ENCODE measurements around the gene RGL1.

The RGL1 gene

DNA sequence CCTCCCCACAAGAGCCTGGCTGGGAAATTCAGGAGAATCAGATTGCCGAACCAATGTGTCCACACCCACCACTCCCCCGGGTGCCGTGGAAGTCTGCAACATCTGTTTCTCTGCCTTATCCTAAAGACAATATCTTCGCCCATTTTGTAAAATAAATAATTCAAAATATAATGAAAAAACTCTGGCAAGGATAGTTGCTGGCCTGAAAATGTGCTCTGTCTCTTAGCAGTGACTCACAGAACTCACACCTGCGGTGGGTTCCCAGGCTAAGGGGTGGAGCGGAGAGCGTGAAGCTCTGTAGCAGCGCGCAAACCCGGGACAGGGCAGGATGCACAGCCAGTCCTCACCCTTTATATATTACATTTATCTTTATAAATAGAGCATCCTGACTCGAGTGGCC, 132.7 kb downstream of the RGL1 start:
- intact Hi-C loops (cut with DNase I), result no loop called here

GRCh38 chr1:183941001-183941400, 136.1 kb downstream of the RGL1 start:
- intact Hi-C loops (cut with DNase I), result no loop called here

More for the DNA sequence above, 132.7 kb downstream of the RGL1 start:
- no peak for DNase-seq

DNA sequence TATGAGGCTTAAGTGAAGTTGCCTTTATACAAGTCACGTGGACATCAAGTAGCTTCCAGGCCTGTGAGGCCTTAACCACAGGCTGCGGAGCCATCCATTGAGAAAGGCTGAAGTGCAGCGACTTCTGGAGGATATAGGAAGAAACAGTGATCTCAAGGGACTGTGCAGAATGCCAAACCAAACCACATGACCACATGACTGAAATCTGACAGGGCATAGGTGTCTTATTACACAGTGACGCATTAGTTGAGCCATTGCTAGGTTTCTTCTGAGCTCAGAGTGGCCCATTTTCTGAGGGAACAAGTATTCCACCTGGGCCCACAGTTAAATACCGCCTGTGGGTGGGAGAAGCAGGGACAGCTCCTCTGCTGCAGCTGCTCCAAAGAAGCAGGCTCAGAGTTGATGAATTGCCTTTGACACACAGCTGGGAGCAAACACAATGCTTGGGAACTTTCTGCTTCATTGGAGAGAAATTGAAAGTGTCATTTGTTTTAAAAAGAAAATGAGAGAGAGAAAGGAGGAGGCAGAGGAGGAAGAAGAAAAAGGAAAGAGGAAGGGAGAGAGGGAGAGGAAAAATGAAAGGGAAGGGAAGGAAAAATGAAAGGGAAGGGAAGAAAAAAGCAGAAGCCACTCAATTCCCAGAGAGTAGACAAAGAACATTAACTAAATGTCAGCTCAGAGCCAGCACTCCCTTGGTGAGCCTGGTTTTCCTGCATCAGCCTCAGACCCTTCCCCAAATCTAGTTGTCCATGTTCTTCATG, 138.2 kb downstream of the RGL1 start:
- intact Hi-C loops (cut with DNase I), result no loop called here

More at GRCh38 chr1:183941001-183941400, 136.1 kb downstream of the RGL1 start:
- DNase-seq, result no peak

GRCh38 chr1:183945428-183946319, 140.8 kb downstream of the RGL1 start:
- intact Hi-C loops (cut with DNase I), result no loop called here
- no peak for DNase-seq

More for the DNA sequence above, 138.2 kb downstream of the RGL1 start:
- no peak for DNase-seq

DNA sequence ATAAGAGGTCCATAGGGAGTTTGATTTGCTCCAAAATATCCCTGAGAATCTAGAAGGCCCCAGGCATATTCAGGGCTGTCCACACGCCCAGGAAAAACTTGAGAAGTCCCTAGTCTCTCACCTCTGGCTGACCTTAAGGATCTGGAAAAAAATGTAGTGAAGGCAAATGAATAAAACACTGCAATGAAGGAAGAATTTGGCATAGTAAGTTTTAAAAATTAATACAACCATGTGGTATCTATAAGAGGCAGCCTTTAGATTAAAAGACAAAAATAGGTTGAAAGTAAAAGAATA, 141.3 kb downstream of the RGL1 start:
- no peak for DNase-seq
- intact Hi-C loops (cut with DNase I), result no loop called here

DNA sequence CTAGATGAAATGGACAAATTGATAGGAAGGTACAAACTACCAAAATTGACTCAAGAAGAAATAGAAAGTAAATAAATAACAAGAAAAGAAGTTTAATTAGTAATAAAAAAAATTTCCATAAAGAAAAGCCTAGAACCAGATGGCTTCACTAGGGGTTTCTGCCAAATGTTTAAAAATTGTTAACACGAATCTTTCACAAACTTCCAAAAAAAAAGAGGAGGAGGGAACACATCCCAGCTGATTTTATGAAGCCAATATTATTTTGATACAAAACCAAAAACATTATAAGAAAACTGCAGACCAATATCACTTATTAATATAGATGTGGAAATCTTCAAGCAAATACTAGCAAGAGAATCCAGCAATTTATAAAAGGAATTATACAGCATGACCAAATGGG, 143.1 kb downstream of the RGL1 start:
- no peak for DNase-seq

DNA sequence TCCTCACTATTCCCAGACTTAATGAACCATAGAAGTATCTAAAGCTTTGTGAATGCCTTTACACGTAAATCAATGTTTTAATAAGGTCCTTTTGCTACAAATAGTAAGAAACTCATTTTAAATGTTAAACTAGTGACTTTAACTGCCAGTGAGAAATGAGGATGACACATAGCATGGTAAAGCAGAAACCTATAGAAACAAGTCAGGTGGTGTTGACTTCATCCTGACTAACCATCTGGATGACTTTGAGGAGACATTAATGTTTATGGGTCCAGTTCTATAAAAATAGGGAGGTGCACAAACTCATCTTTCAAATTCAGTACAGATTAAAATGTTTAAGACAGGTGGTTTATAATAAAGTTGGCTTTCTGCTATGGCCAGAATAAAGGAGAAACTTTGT, 147.2 kb downstream of the RGL1 start:
- DNase-seq, result no peak
- intact Hi-C loops (cut with DNase I), result no loop called here

More for the DNA sequence above, 143.1 kb downstream of the RGL1 start:
- intact Hi-C loops (cut with DNase I), result no loop called here

DNA sequence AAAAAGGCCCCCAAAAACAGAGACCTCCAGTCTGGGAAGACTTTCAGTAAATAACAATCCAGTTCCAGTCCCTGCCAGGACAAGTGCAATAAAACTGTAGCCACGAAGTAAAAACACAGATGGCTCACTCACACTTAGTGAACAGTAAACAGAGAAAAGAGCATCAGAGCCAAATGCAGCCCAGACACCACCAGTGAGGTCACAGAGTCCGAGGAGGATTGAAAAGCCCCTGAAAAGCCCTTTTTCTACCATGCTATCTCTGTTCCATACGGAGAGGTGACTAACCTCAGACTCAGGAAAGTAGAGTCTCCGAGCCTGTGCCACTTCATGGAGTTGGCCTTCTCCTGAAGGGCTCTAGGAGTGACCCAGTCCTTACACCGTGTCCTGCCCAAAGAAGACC, 148.1 kb downstream of the RGL1 start:
- no peak for DNase-seq
- intact Hi-C loops (cut with DNase I), result no loop called here

GRCh38 chr1:183954496-183954895, 149.6 kb downstream of the RGL1 start:
- no peak for DNase-seq
- intact Hi-C loops (cut with DNase I), result no loop called here

DNA sequence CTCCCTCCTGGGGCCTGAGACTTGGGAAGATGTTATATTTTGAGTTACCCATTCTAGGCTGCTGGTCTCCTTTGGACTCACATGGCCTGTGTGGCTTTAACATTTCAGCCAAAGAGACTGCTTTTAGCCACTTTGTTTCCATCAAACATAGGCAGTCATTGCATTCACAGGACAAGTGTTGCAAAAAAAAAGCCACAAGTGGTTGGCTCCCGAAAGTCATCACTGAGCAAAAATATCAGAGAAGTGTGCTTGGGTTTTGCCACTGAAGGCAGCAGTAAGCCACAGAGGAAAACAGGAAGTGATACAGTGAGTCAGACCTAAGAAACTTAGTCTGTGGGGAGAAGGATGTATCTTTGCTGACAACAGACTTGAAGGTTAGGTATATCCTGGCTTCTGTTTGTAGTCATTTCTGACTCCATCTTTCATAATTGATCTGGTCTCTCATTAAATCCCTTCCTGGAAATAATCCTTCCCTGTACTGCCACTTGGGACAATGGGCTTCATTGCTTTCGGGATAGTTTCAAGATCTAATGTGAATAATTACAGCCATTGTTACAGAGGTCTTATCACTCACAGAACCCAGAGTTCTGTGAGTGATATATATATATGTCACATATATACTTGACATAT, 151.8 kb downstream of the RGL1 start:
- intact Hi-C loops (cut with DNase I), result no loop called here
- DNase-seq, result no peak

GRCh38 chr1:183957216-183957830, 152.4 kb downstream of the RGL1 start:
- DNase-seq, result no peak
- intact Hi-C loops (cut with DNase I), result no loop called here

DNA sequence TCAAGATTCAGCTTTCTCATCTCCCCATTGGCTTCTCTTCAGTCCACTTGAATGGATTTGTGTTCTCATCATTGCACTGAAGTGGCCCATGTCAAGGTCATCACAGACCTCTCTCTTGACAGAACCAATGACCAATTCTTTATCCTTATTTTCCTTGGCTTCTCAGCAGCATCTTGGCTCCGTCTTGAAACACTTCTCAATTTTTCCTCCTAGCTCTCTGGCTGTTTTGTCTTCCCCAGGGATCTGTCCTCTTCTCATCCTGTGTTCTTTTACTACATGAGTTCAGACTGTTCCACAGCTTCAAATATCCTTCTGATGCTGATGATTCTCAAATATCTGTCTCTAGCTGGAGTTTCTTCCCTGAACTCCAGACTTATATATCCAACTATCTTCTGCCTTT, 154.0 kb downstream of the RGL1 start:
- intact Hi-C loops (cut with DNase I), result no loop called here
- no peak for DNase-seq

- no peak for DNase-seq
Measured at GRCh38 chr1:183961132-183961531, 156.2 kb downstream of the RGL1 start.

GRCh38 chr1:183962903-183963302, 158.0 kb downstream of the RGL1 start:
- intact Hi-C loops (cut with DNase I), result no loop called here
- no peak for DNase-seq

More at GRCh38 chr1:183961132-183961531, 156.2 kb downstream of the RGL1 start:
- intact Hi-C loops (cut with DNase I), result no loop called here

- intact Hi-C loops (cut with DNase I), result no loop called here
Measured at GRCh38 chr1:183965726-183966125, 160.8 kb downstream of the RGL1 start.

GRCh38 chr1:183966487-183966886, 161.6 kb downstream of the RGL1 start:
- DNase-seq, result no peak
- intact Hi-C loops (cut with DNase I), result no loop called here

More at GRCh38 chr1:183965726-183966125, 160.8 kb downstream of the RGL1 start:
- DNase-seq, result no peak

GRCh38 chr1:183967914-183968313, 163.0 kb downstream of the RGL1 start:
- intact Hi-C loops (cut with DNase I), result no loop called here
- DNase-seq, result no peak

DNA sequence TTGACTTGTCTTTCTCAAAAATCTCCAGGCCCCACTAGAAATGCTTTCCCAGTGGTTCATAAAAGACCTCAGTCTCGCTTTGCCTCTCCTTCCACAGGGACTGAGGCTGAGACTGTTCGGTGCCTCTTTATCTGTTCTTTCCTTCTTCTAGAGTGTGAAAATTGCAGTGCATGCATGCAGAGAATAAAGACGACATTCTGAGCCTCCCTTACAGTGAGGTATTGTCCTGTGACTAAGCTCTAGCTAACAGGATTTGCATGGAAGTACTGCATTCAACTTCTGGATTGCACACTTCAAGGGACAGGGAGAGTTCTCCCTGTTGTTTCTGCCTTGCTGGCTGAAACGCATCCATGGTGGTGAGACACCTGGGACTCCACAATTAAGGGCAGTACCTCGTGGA, 163.5 kb downstream of the RGL1 start:
- no peak for DNase-seq
- intact Hi-C loops (cut with DNase I), result no loop called here

DNA sequence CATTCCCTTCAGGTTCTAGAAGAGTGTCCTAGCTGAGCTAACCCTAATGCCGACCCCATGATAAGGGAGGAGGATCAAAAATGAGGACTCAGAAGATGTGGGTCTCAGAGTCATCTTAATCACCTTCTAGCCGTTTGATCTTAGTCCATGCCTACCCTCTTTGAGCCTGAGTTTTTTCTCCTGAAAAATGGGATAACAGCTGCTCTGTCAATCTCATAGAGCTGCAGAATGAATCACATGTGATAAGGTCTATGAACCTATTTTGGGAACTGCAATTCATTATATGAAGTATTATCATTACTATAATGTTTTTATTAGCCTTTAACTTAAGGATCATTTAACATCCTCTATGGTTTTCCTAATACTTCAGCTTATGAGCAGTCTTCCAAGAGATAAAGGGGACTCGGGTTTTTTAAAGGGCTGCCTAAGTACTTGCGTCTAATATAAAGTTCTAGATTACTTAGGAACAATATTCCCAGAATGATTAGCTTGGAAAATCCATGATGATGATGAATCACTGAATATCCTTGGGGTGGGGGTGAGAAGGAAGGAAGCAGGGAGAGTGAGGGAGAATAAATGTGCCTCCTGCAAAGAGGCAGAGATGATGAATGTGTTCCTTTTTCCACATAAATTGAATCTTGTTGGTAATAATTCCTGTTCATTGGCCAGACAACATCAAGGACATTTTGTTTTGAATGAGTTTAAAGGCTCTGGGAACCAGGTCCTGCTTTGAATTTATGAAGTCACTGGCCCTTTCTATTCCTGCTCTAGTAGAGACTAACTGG, 165.8 kb downstream of the RGL1 start:
- intact Hi-C loops (cut with DNase I), result no loop called here
- no peak for DNase-seq

DNA sequence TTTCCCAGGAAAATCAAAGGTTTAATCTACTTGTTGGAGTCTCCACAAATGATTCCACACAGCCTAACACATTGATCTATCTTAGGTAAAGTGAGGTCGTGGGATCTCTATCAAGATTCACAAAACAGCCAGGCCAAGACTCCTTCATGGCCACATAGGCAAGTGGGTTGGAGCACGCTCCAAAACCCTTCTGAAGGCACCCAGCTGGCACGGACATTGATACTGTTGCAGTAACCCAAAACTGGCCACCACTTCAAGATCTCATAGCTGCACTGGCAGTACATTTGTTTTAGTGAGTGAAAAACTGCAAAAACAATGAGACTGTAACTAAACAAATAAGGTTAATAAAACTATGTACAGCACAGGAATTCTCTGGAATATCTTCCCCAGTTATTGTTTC, 170.7 kb downstream of the RGL1 start:
- no peak for DNase-seq
- intact Hi-C loops (cut with DNase I), result no loop called here
